GM12864 (cell line): ENCODE data around the gene SFT2D2.

Experiments used
- DNase-seq: peaks from one replicate; pipeline ENCODE4 v3.0.0-alpha.2; 2011; ENCODE audit warnings: low read depth
- H3K4me3 ChIP-seq: 2 replicates; pipeline ENCODE4 v1.5.1; 2011; ENCODE audit warnings: mild to moderate bottlenecking, low read depth, low read length, control low read depth
- TF ChIP-seq, protein P1 (sequence below): IDR thresholded peaks from 2 replicates; pipeline ENCODE4 v1.5.1; 2011; ENCODE audit warnings: low read depth, mild to moderate bottlenecking, moderate library complexity, low read length, control low read depth, inconsistent platforms; ENCODE audit errors: missing control alignments

The SFT2D2 gene

DNA sequence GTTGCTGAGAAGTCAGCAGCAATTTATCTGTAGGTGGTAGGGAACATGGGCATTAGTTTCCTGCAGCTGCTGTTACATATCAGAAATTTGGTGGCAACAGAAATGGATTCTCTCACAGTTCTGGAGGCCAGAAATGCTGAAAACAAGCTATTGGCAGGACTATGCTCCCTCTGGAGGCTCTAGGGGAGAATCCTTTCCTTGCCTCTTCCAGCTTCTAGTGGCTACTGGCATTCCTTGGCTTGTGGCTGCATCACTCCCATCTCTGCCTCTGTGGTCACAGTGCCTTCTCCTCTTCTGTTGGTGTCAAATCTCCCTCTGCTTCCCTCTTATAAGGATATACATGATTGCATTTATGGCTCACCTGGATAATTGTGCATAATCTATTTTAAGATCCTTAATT, 2.5 kb upstream of the SFT2D2 start:
- no peak for DNase-seq
- no peak overlapping the region for H3K4me3 ChIP-seq
- TF ChIP-seq, protein P1, sequence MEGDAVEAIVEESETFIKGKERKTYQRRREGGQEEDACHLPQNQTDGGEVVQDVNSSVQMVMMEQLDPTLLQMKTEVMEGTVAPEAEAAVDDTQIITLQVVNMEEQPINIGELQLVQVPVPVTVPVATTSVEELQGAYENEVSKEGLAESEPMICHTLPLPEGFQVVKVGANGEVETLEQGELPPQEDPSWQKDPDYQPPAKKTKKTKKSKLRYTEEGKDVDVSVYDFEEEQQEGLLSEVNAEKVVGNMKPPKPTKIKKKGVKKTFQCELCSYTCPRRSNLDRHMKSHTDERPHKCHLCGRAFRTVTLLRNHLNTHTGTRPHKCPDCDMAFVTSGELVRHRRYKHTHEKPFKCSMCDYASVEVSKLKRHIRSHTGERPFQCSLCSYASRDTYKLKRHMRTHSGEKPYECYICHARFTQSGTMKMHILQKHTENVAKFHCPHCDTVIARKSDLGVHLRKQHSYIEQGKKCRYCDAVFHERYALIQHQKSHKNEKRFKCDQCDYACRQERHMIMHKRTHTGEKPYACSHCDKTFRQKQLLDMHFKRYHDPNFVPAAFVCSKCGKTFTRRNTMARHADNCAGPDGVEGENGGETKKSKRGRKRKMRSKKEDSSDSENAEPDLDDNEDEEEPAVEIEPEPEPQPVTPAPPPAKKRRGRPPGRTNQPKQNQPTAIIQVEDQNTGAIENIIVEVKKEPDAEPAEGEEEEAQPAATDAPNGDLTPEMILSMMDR: no peak

DNA sequence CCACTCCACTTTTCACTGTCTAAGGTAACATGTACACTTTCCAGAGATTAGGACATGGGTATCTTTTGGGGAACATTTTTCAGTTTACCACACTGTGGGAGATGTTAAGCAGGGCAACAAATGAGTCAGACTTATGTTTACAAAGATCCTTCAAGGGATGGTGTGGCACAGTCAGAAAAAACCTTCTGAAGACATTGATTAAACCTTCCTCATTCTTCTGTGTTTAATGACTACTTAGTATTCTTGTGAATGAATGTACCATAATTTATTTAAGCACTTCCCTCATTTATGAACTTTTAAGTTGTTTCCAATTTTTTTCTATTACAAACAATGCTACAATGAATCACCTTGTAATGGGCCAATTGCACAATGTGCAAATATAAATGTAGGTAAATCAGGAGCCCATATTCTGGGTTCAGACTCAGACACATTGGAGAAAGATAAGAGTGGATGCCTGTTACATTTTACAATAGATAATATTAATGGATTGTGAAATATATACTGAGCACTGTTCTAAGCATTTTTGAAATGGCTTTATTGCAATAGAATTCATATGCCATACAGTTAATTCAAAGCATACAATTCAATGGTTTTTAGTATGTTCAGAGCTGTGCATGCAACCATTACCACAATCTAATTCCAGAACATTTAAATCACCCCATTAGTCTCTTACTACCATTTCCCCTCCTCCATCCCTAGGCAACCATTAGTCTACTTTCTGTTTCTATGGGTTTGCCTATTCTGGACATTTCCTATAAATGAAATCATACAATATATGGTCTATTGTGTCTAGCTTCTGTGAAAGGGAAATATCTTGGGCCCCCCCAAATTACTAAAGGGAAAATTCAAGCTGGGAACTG, 1.9 kb upstream of the SFT2D2 start:
- H3K4me3 ChIP-seq: no peak overlapping the region
- DNase-seq: no peak
- TF ChIP-seq, protein P1: no peak

DNA sequence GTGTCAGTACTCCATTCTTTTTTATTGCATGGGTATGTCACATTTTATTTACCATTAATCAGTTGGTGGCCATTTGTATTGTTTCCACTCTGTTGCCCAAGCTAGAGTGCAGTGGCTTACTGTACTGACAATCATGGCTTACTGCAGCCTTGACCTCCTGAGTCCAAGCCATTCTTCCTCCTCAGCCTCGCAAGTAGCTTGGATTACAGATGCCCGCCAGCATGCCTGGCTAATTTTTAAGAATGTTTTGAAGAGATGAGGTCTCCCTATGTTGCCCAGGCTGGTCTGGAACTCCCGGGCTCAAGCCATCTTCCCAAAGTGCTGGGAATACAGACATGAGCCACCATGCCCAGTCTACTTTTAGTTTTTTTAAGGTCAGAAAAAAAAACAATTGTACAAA, 813 bp upstream of the SFT2D2 start:
- no peak for DNase-seq
- peak overlapping the region; percentile 95 for H3K4me3 ChIP-seq
- TF ChIP-seq, protein P1: no peak

DNA sequence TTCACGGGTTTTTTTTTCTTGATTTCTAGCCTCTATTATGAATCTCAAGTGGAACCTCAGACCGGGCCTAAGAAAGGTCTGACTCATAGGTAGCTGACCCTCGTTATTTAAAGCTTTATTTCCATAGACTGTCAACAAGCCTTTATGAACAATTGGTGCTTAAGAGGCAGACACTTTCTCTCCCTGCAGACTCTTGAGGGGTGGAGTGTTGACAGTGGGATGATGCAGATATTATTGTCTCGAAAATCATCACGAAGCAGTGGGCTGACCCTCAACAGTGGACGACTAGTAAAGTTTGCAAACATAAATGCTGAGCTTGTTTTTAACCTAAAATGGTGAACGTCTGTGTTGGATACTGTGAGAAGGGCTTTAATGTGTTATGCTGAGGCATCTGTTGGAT, 1.8 kb downstream of the SFT2D2 start:
- peak overlapping the region; percentile 95 for H3K4me3 ChIP-seq
- DNase-seq: no peak
- TF ChIP-seq, protein P1: no peak

DNA sequence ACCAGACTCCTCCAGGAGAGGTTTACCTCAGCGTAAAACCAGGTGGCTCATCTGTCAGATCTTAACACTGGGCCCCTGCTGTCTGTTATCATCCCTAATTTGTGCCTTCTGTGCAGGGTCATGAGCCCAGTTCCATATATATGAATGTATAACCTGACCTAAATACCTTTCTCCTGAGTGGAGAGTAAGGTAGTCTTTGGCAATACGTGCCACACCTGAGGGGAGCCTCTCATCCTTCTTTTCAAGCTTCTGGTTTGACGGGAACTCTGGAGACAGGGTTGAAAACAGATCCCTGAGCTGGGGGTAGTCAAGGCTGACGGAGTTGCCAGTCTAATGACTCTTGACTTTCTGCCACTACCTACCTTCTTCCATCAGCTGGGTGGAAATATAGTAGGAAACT, 4.1 kb downstream of the SFT2D2 start:
- no peak overlapping the region for H3K4me3 ChIP-seq
- DNase-seq: no peak
- TF ChIP-seq, protein P1: no peak

DNA sequence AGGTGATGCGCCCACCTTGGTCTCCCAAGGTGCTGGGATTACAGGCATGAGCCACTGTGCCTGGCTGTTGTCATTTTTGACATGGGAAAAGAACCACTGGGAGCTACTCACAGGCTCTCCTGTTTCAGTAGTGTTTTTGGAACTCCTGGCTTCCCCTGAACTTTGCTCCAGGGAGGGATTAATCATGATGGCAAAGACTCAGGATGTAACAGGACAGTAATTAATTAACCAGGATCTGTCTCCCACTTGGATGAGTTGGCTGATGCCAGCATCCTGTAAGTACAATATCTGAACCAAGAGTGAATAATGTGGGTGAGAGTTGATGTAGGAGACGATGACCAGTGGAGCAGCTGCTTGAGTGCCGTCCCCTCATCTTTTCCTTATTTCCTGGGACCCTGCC, 4.9 kb downstream of the SFT2D2 start:
- H3K4me3 ChIP-seq: no peak overlapping the region
- TF ChIP-seq, protein P1: no peak
- DNase-seq: no peak
